Gastrocnemius medialis (tissue), 4 donors: Measurements from ENCODE around the gene GDF10.

Source experiments
- POLR2A ChIP-seq, 2 donors: fragments of 450-650 bp; IDR thresholded peaks; one replicate each; pipeline ENCODE4 v1.6.1; 2017; ENCODE audit warnings: antibody characterized with exemption in 2 of 2, mild to moderate bottlenecking in 2 of 2, moderate library complexity in 2 of 2
- TF ChIP-seq, protein P1 (sequence below), 5 experiments: fragments of 450-650 bp in 3 of 5; fragments of 200-600 bp in 2 of 5; sonication (generic) in 2 of 5; IDR thresholded peaks in 4 of 5; conservative IDR thresholded peaks in 1 of 5; 1 replicate in 4 of 5; 2 replicates in 1 of 5; pipeline ENCODE4 v1.5.1; 2016 to 2019; ENCODE audit warnings: antibody characterized with exemption in 5 of 5, mild to moderate bottlenecking in 3 of 5, moderate library complexity in 3 of 5

DNA sequence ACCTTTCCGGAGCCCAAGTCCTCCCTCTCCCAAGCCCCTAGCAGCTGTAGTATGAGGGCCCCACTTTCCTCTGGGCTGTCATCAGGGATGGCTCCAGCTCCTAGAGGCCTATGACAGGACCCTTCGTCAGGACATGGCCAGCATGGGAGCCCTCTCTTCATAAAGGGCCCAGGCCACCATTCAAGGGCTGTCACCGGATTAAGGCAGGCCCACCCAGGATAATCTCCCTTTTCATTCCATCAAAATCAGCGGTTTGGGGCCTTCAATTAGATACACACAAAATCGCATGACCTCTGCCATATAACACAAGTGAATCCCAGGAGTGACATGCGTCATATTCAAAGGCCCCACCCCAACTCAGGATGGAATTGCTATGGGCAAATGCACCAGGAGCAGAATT is 12.2 kb upstream of the GDF10 start:
- TF ChIP-seq, protein P1, sequence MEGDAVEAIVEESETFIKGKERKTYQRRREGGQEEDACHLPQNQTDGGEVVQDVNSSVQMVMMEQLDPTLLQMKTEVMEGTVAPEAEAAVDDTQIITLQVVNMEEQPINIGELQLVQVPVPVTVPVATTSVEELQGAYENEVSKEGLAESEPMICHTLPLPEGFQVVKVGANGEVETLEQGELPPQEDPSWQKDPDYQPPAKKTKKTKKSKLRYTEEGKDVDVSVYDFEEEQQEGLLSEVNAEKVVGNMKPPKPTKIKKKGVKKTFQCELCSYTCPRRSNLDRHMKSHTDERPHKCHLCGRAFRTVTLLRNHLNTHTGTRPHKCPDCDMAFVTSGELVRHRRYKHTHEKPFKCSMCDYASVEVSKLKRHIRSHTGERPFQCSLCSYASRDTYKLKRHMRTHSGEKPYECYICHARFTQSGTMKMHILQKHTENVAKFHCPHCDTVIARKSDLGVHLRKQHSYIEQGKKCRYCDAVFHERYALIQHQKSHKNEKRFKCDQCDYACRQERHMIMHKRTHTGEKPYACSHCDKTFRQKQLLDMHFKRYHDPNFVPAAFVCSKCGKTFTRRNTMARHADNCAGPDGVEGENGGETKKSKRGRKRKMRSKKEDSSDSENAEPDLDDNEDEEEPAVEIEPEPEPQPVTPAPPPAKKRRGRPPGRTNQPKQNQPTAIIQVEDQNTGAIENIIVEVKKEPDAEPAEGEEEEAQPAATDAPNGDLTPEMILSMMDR (IDR thresholded peaks at IDR 0.05 in 4 of 5, conservative IDR thresholded peaks at IDR 0.05 in 1 of 5) = no peak
- no peak for TF ChIP-seq POLR2A (IDR thresholded peaks at IDR 0.05)
